H9 (cell line): ENCODE results near the gene NCAM1. TPM values are rescaled to one million over a fixed set of nuclear protein-coding genes. Genes with fewer than 3 reads are reported as not detected.

Experiments
- DNase-seq: peaks from one replicate; pipeline ENCODE4 v3.0.0-alpha.2; 2017
- H2AFZ ChIP-seq: one replicate; pipeline ENCODE4 v1.6.1; 2013; ENCODE audit warnings: mild to moderate bottlenecking, low read length, control low read depth, moderate library complexity
- H2AK5ac ChIP-seq: 2 replicates; pipeline ENCODE4 v1.6.1; 2013; ENCODE audit warnings: low read length, control low read depth, mixed read lengths; ENCODE audit not compliant: insufficient read length
- H2BK120ac ChIP-seq: one replicate; pipeline ENCODE4 v1.6.1; 2013; ENCODE audit warnings: low read depth, mild to moderate bottlenecking, low read length, control low read depth, inconsistent platforms; ENCODE audit not compliant: poor library complexity, severe bottlenecking
- H2BK12ac ChIP-seq: 2 replicates; pipeline ENCODE4 v1.6.1; 2013; ENCODE audit warnings: low read length, control low read depth, mixed read lengths, low read depth; ENCODE audit not compliant: insufficient read length
- H2BK15ac ChIP-seq: 2 replicates; pipeline ENCODE4 v1.6.1; 2013; ENCODE audit warnings: low read depth, low read length, control low read depth
- H2BK20ac ChIP-seq: one replicate; pipeline ENCODE4 v1.6.1; 2013; ENCODE audit warnings: low read depth, mild to moderate bottlenecking, low read length, control low read depth, inconsistent platforms; ENCODE audit not compliant: poor library complexity, severe bottlenecking
- H2BK5ac ChIP-seq: 2 replicates; pipeline ENCODE4 v1.6.1; 2013; ENCODE audit warnings: low read length, control low read depth, mixed read lengths; ENCODE audit not compliant: insufficient read length
- H3K14ac ChIP-seq: 2 replicates; pipeline ENCODE4 v1.6.1; 2013; ENCODE audit warnings: low read length, control low read depth; ENCODE audit not compliant: insufficient read depth
- H3K18ac ChIP-seq: 2 replicates; pipeline ENCODE4 v1.6.1; 2013; ENCODE audit warnings: low read depth, mild to moderate bottlenecking, mixed read lengths, low read length, control low read depth; ENCODE audit not compliant: insufficient read length
- H3K23ac ChIP-seq: 2 replicates; pipeline ENCODE4 v1.6.1; 2013; ENCODE audit warnings: low read length, control low read depth, mixed read lengths, low read depth; ENCODE audit not compliant: insufficient read length
- H3K23me2 ChIP-seq: 2 replicates; pipeline ENCODE4 v1.6.1; 2013; ENCODE audit warnings: low read depth, mild to moderate bottlenecking, mixed read lengths, low read length, control low read depth; ENCODE audit not compliant: insufficient read length, poor library complexity, severe bottlenecking
- H3K27ac ChIP-seq: 2 replicates; pipeline ENCODE4 v1.5.1; 2013; ENCODE audit warnings: low read length, control low read depth, mixed read lengths, low read depth; ENCODE audit not compliant: insufficient read length
- H3K27me3 ChIP-seq: 2 replicates; pipeline ENCODE4 v1.6.1; 2013; ENCODE audit warnings: low read length, control low read depth, inconsistent platforms; ENCODE audit not compliant: insufficient read depth
- H3K4ac ChIP-seq: 2 replicates; pipeline ENCODE4 v1.6.1; 2013; ENCODE audit warnings: low read depth, mild to moderate bottlenecking, control low read depth, inconsistent platforms, low read length, moderate library complexity
- H3K4me1 ChIP-seq: 2 replicates; pipeline ENCODE4 v1.6.1; 2013; ENCODE audit warnings: low read length, control low read depth, inconsistent platforms; ENCODE audit not compliant: insufficient read depth
- H3K4me2 ChIP-seq: 2 replicates; pipeline ENCODE4 v1.6.1; 2013; ENCODE audit warnings: low read length, control low read depth, mixed read lengths; ENCODE audit not compliant: insufficient read length, insufficient read depth
- H3K56ac ChIP-seq: 2 replicates; pipeline ENCODE4 v1.6.1; 2013; ENCODE audit warnings: low read depth, mild to moderate bottlenecking, mixed read lengths, low read length, control low read depth; ENCODE audit not compliant: insufficient read length
- H3K79me1 ChIP-seq: 2 replicates; pipeline ENCODE4 v1.6.1; 2013; ENCODE audit warnings: low read depth, mild to moderate bottlenecking, moderate library complexity, low read length, control low read depth, inconsistent platforms; ENCODE audit not compliant: insufficient read depth, poor library complexity, severe bottlenecking
- H3K79me2 ChIP-seq: 2 replicates; pipeline ENCODE4 v1.6.1; 2013; ENCODE audit warnings: low read length, control low read depth, inconsistent platforms; ENCODE audit not compliant: insufficient read depth
- H3K9ac ChIP-seq: 2 replicates; pipeline ENCODE4 v1.6.1; 2013; ENCODE audit warnings: low read length, control low read depth, mixed read lengths; ENCODE audit not compliant: insufficient read length; ENCODE audit errors: extremely low read depth
- H3K9me3 ChIP-seq: one replicate; pipeline ENCODE4 v1.6.1; 2013; ENCODE audit warnings: low read depth, low read length, inconsistent platforms; ENCODE audit not compliant: control insufficient read depth
- H3T11ph ChIP-seq: one replicate; pipeline ENCODE4 v1.6.1; 2013; ENCODE audit warnings: mild to moderate bottlenecking, low read length, control low read depth, inconsistent platforms
- H4K20me1 ChIP-seq: one replicate; pipeline ENCODE4 v1.6.1; 2013; ENCODE audit not compliant: control insufficient read depth, insufficient read length, insufficient read depth
- H4K5ac ChIP-seq: 2 replicates; pipeline ENCODE4 v1.6.1; 2013; ENCODE audit warnings: low read depth, mild to moderate bottlenecking, mixed read lengths, low read length, control low read depth; ENCODE audit not compliant: insufficient read length
- H4K8ac ChIP-seq: replicated peaks from 2 replicates; pipeline ENCODE4 v1.6.1; 2013; ENCODE audit warnings: low read length, control low read depth, mixed read lengths, low read depth; ENCODE audit not compliant: insufficient read length
- H4K91ac ChIP-seq: 2 replicates; pipeline ENCODE4 v1.6.1; 2013; ENCODE audit warnings: low read depth, mild to moderate bottlenecking, moderate library complexity, mixed read lengths, low read length, control low read depth; ENCODE audit not compliant: insufficient read length
- H3K27ac Mint-ChIP-seq, 3 experiments: 2 replicates in 2 of 3; 3 replicates in 1 of 3; pipeline ENCODE4 v1.8.0; 2020 to 2021; ENCODE audit warnings: mixed read lengths in 3 of 3, mild to moderate bottlenecking in 1 of 3, moderate library complexity in 1 of 3
- H3K27me3 Mint-ChIP-seq: 2 replicates; pipeline ENCODE4 v1.8.0; 2021; ENCODE audit warnings: low read depth, mild to moderate bottlenecking, moderate library complexity, mixed read lengths
- H3K36me3 Mint-ChIP-seq, 3 experiments: 2 replicates in 2 of 3; 3 replicates in 1 of 3; pipeline ENCODE4 v1.8.0; 2020 to 2021; ENCODE audit warnings: low read depth in 3 of 3, mixed read lengths in 3 of 3; ENCODE audit not compliant: insufficient read depth in 1 of 3
- H3K4me1 Mint-ChIP-seq, 2 experiments: 2 replicates each; pipeline ENCODE4 v1.8.0; 2020; ENCODE audit warnings: mixed read lengths in 2 of 2
- H3K4me3 Mint-ChIP-seq, 2 experiments: 2 replicates in 1 of 2; 3 replicates in 1 of 2; pipeline ENCODE4 v1.8.0; 2020 to 2021; ENCODE audit warnings: mild to moderate bottlenecking in 2 of 2, mixed read lengths in 2 of 2, moderate library complexity in 1 of 2
- H3K9me3 Mint-ChIP-seq, 2 experiments: 2 replicates in 1 of 2; 3 replicates in 1 of 2; pipeline ENCODE4 v1.8.0; 2020; ENCODE audit warnings: mild to moderate bottlenecking in 2 of 2, mixed read lengths in 2 of 2, moderate library complexity in 1 of 2
- WGBS: extraction: QIAGEN DNeasy Blood & Tissue Kit; methylation state at CpG from one replicate; pipeline ENCODE4 v1.1.7; 2013; ENCODE audit warnings: missing lambda C conversion rate, low lambda C conversion rate, mixed read lengths; ENCODE audit not compliant: insufficient read length; ENCODE audit errors: extremely low coverage; 5-methylcytosine and 5-hydroxymethylcytosine counted together
- total RNA-seq: library from RNA; stranded (reverse); gene quantifications from 2 replicates; pipeline ENCODE4 v1.2.1, GENCODE V29; 2021
- TF ChIP-seq, protein P1 (sequence below): fragments of 200-600 bp; sonication (generic); conservative IDR thresholded peaks from 3 replicates; pipeline ENCODE4 v1.8.0; 2021; ENCODE audit warnings: antibody characterized with exemption, mild to moderate bottlenecking

NCAM1 gene
- total RNA-seq, 1 experiment from 2014 or later: 2.5 TPM

- Histone ChIP-seq H2AK5ac (no peak overlapping the region), H4K91ac (no peak overlapping the region), H2BK5ac (no peak overlapping the region), H3K79me1 (no peaks in the 10 kb centered on the region), H3K4me1 (peaks cover 2% of the 10 kb centered on the region; the same call in 1 of the 2 replicates), H3K23ac (no peak overlapping the region), H2BK12ac (no peak overlapping the region), H3K18ac (no peak overlapping the region), H3K9me3 (no peaks in the 10 kb centered on the region), H4K5ac (no peak overlapping the region), H3K56ac (no peak overlapping the region), H3K4me2 (no peak overlapping the region), H3K27me3 (no peaks in the 10 kb centered on the region), H4K8ac (no peak overlapping the region), H2AFZ (no peak overlapping the region), H3K23me2 (no peaks in the 10 kb centered on the region), H3K14ac (no peak overlapping the region), H4K20me1 (no peaks in the 10 kb centered on the region), H2BK20ac (no peak overlapping the region), H3T11ph (no peak overlapping the region), H3K27ac (no peak overlapping the region), H2BK15ac (no peak overlapping the region), H2BK120ac (no peak overlapping the region), H3K4ac (no peak overlapping the region), H3K79me2 (no peaks in the 10 kb centered on the region), H3K9ac (no peak overlapping the region)
- H3K4me3 Mint-ChIP-seq: no peak overlapping the region
- peak; percentile 81 for DNase-seq
- no peaks in the 10 kb centered on the region; the same call in 1 of the 2 replicates for H3K27me3 Mint-ChIP-seq
- TF ChIP-seq, protein P1, sequence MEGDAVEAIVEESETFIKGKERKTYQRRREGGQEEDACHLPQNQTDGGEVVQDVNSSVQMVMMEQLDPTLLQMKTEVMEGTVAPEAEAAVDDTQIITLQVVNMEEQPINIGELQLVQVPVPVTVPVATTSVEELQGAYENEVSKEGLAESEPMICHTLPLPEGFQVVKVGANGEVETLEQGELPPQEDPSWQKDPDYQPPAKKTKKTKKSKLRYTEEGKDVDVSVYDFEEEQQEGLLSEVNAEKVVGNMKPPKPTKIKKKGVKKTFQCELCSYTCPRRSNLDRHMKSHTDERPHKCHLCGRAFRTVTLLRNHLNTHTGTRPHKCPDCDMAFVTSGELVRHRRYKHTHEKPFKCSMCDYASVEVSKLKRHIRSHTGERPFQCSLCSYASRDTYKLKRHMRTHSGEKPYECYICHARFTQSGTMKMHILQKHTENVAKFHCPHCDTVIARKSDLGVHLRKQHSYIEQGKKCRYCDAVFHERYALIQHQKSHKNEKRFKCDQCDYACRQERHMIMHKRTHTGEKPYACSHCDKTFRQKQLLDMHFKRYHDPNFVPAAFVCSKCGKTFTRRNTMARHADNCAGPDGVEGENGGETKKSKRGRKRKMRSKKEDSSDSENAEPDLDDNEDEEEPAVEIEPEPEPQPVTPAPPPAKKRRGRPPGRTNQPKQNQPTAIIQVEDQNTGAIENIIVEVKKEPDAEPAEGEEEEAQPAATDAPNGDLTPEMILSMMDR: peak; percentile 95
- no peaks in the 10 kb centered on the region; a peak in 1 of 7 replicates for H3K36me3 Mint-ChIP-seq
- peak overlapping the region in 1 of 3 experiments; percentile 28; a peak in 1 of 7 replicates for H3K27ac Mint-ChIP-seq
- WGBS: no CpG with 5 or more reads among the region's 10 CpGs
- H3K9me3 Mint-ChIP-seq: no peaks in the 10 kb centered on the region
- H3K4me1 Mint-ChIP-seq: peaks cover 4 to 5% of the 10 kb centered on the region in 2 experiments
Measured at GRCh38 chr11:113289431-113290187, 328.4 kb downstream of the NCAM1 start.
